Fibroblast of mammary gland (primary cell): ENCODE measurements around the gene KRT74.

Experiments
- DNase-seq: peaks from one replicate; pipeline ENCODE4 v3.0.0-alpha.2; 2010; ENCODE audit warnings: low read depth
- H3K4me3 ChIP-seq: 2 replicates; pipeline ENCODE4 v1.5.1; 2011; ENCODE audit warnings: low read depth, mild to moderate bottlenecking, low read length, moderate library complexity; ENCODE audit not compliant: control insufficient read depth
- CTCF ChIP-seq: conservative IDR thresholded peaks from 2 replicates; pipeline ENCODE4 v1.5.1; 2011; ENCODE audit warnings: low read depth, low read length, inconsistent platforms; ENCODE audit not compliant: control insufficient read depth, insufficient read depth

KRT74 gene

GRCh38 chr12:52608826-52609630 lies 35.4 kb upstream of the KRT74 start:
- TF ChIP-seq CTCF = no peak
- no peak overlapping the region for H3K4me3 ChIP-seq
- no peak for DNase-seq

DNA sequence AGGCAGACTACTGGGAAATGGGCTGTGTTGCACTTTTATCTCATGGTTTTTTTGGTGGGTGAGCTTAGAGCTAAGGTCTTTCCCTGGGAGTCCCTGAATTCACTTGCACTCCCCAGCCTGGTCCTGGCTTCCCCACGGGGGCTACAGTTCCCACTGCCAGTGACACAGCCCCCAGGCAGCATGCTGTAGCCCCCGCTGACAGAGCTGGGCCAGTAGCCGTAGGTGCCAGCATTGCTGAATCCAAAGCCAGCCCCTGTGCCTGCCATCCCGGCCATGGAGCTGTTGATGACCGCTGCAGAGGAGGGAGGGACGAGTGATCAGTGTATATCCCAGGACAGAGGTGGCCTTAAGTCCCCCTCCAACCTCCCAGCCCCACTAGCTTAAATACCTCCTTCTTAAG lies 34.5 kb upstream of the KRT74 start:
- no peak for DNase-seq
- no peak for TF ChIP-seq CTCF
- no peak overlapping the region for H3K4me3 ChIP-seq

DNA sequence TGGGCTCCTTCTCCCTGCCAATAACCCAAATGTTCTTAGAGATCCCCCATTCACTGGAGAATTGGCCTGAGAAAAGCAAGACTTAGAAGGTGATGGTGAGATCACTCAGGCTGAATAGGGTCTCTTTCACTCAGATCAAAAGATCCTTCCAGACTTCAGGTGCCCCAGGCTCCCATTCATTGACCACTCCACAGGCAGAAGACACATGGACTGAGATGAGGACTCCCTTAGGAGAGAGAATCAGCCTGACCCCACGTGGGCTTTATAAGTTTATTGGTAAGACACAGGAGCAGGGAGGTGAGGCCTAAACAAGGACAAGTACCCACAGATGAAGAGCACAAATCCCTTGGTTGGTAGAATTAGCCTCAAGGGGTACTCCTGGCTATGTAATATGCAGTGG lies 33.7 kb upstream of the KRT74 start:
- no peak for DNase-seq
- no peak overlapping the region for H3K4me3 ChIP-seq
- TF ChIP-seq CTCF = no peak

- TF ChIP-seq CTCF = no peak
- H3K4me3 ChIP-seq = no peak overlapping the region
- no peak for DNase-seq
Observed at GRCh38 chr12:52606581-52607218, 33.1 kb upstream of the KRT74 start.

- no peak overlapping the region for H3K4me3 ChIP-seq
- no peak for TF ChIP-seq CTCF
- no peak for DNase-seq
Observed at GRCh38 chr12:52606096-52606495, 32.5 kb upstream of the KRT74 start.

DNA sequence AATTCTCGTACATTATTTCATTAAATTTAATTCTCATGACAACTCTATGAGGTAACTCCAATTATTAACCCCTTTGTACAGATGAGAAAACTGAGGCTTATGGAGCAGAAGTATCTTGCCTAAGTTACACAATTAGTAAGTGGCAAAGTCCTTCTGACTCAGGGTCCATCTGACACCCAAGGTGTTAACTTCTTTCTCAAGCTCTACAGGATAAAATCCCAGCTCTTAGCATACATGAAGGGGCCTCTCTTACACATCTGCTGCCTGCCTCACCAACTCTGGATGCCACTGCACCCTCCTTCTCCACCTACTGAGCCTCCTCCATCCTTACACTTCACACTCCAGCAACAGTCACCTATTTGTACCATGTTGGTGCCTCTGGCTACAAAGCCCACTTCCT lies 31.9 kb upstream of the KRT74 start:
- no peak for DNase-seq
- no peak for TF ChIP-seq CTCF
- no peak overlapping the region for H3K4me3 ChIP-seq

- no peak for DNase-seq
- H3K4me3 ChIP-seq = no peak overlapping the region
- no peak for TF ChIP-seq CTCF
Observed at GRCh38 chr12:52604859-52605258, 31.2 kb upstream of the KRT74 start.
